ENCODE data around the gene FIGNL2.

- no peak for TF ChIP-seq CTCF (IDR thresholded peaks at IDR 0.05; ENCODE audit: low read depth, low read length)
- no peak for TF ChIP-seq POLR2A (IDR thresholded peaks at IDR 0.05; ENCODE audit: extremely low read depth, insufficient read length)
- TF ChIP-seq MYC (IDR thresholded peaks at IDR 0.05; ENCODE audit: low read depth, low read length): no peak
- no peak for TF ChIP-seq MAX (IDR thresholded peaks at IDR 0.05; ENCODE audit: low read depth, low read length)
Measured at GRCh38 chr12:51822261-51822616, 26.3 kb downstream of the FIGNL2 start.
